ENCODE results near the gene CHD2.

GRCh38 chr15:93060336-93061248 lies 160.5 kb downstream of the CHD2 start:
- TF ChIP-seq CTCF (IDR thresholded peaks at IDR 0.05) (no peak), POLR2A (IDR thresholded peaks at IDR 0.05) (no peak)
